Right lobe of liver (tissue), 6 donors: ENCODE data around the gene SFT2D1. TPM values are rescaled to one million over a fixed set of nuclear protein-coding genes. Genes with fewer than 3 reads are reported as not detected.
"Not testable (repeated sequence)": the region's sequence is repeated elsewhere in the genome, so short reads cannot be mapped to it uniquely, and the experiment has no call there.

Experiments used
- ATAC-seq, 4 donors: fragments of 200-7000 bp; cut with Tn5 transposase; one replicate each; pipeline ENCODE4 v1.9.1; 2020; ENCODE audit warnings: mild to moderate bottlenecking in 4 of 4, moderate library complexity in 4 of 4
- DNase-seq, 3 donors: peaks; one replicate each; pipeline ENCODE4 v3.0.0-alpha.2; 2020
- H3K27ac ChIP-seq, 3 donors: fragments of 200-600 bp; one replicate each; pipeline ENCODE4 v1.8.0; 2022
- H3K27me3 ChIP-seq, 2 donors: fragments of 200-600 bp; one replicate each; pipeline ENCODE4 v1.8.0; 2022
- H3K36me3 ChIP-seq, 4 donors: fragments of 200-600 bp; sonication (generic) in 1 of 4; one replicate each; pipeline versions ENCODE4 v1.5.1 to v1.8.0; 2017 to 2022; ENCODE audit warnings: control low read depth in 1 of 4
- H3K4me1 ChIP-seq, 4 donors: fragments of 200-600 bp; sonication (generic) in 1 of 4; one replicate each; pipeline versions ENCODE4 v1.5.1 to v1.8.0; 2017 to 2022; ENCODE audit warnings: control low read depth in 1 of 4
- H3K4me3 ChIP-seq, 3 donors: fragments of 200-600 bp; one replicate each; pipeline ENCODE4 v1.8.0; 2022
- H3K9me3 ChIP-seq, 4 donors: fragments of 200-600 bp; sonication (generic) in 1 of 4; one replicate each; pipeline versions ENCODE4 v1.5.1 to v1.8.0; 2017 to 2022; ENCODE audit warnings: control low read depth in 1 of 4
- POLR2A ChIP-seq: fragments of 450-650 bp; IDR thresholded peaks from one replicate; pipeline ENCODE4 v1.6.1; 2017; ENCODE audit warnings: antibody characterized with exemption, mild to moderate bottlenecking
- WGBS: methylation state at CpG from one replicate; pipeline ENCODE4 v1.1.6; 2018; ENCODE audit warnings: low coverage, low lambda C conversion rate; ENCODE audit not compliant: insufficient coverage; ENCODE audit errors: missing lambda C conversion rate; 5-methylcytosine and 5-hydroxymethylcytosine counted together
- intact Hi-C, 2 donors: fragments of 100-400 bp; cut with DNase I; formaldehyde crosslinking; loops; one replicate each; pipeline versions ENCODE4 v1.11.2 to v1.14.1; 2022
- long read RNA-seq: library from polyadenylated mRNA; unstranded; transcript quantifications from one replicate; pipeline ENCODE4 v2.0.0, GENCODE V29; 2019
- total RNA-seq, 6 experiments: library from RNA; depleted of rRNA in 2 of 6; stranded (reverse); fragments of >200 nt in 2 of 6; fragmentation: NEBNext Ultra II Directional in 3 of 6; extraction: Animal tissue kit (Norgen Biotek cat#: 25700) in 3 of 6; gene quantifications; one replicate each; pipeline versions ENCODE4 v1.1.0 to v1.2.4, GENCODE V29; 2016 to 2023
- TF ChIP-seq, protein P1 (sequence below), 4 donors: fragments of 200-600 bp in 3 of 4; fragments of 450-650 bp in 1 of 4; IDR thresholded peaks; one replicate each; pipeline versions ENCODE4 v1.5.1 to v1.8.0; 2016 to 2022; ENCODE audit warnings: antibody characterized with exemption in 4 of 4, mild to moderate bottlenecking in 2 of 4
- donor health status: DM: no; HTN: yes; CAD: no.
- donor health status: DM: no; HTN: no; CAD: no.
- donor health status: DM: no; HTN: no; CAD: no.
- donor health status: DM: no; HTN: yes; CAD: no.
- donor health status: DM: no; HTN: yes; CAD: no.

The SFT2D1 gene
- 10 to 100 TPM in 5 of 6 experiments, 1 to 10 TPM in 1; 6.7 to 14.0 (median 12.8) TPM for total RNA-seq
- long read RNA-seq, partial matches to known transcripts: 0 of 4 reads
- long read RNA-seq, other reads (novel, unspliced or antisense): 2 of 4 reads

DNA sequence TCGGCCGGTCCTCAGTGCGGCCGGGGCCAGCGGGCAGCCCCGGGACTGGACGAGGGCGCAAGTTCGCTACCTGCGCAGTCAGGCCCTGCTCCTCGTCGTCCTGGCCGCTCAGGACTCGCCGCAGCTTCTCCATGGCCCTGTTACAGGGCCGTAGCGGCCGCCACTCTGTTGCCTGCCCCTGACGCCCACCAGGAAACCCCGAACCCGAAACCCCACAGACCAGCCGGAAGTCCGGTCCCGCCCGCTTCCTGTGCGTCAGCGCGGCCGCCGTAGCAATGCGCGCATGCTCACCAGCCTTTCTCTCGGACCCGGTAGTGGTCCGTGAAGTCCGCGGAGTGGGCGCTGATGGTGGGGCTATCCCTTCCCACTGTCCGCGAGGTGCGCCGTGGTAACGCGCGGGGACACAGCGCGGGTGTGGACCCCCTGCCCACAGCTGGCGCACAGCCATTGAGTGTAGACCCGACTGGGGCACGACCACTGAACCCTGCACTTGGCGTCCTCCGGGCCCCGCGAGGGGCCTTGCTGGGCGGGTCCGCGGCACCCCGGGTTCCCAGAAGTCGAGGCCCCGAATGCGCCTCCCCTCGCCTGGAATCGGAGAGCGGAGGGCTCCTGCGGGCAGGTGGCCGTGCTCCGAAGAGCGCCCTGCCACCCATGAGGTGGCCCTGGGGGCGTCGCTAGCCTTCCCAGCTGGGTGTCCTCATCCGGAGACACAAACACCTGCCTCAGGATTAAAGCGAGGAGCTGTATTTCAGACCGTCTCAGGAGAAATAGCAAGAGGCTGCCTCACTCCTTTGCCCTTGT, at the start of gene SFT2D1:
SFT2D1 (minus strand) TSS at position 197 of the 801 bp plus-strand sequence; CDS start at position 133, 64 bp downstream.
- ATAC-seq (peak; percentile 95 to 98 (median 97)), DNase-seq (peak; percentile 89 to 92 (median 91))
- intact Hi-C loops: no loop called here
- 2% methylated on average over 16 of the region's 73 CpGs for WGBS
- no peaks in the 10 kb centered on the region for H3K9me3 ChIP-seq
- H3K36me3 ChIP-seq: no peaks in the 10 kb centered on the region
- H3K27me3 ChIP-seq: no peaks in the 10 kb centered on the region
- peak; percentile 95 for TF ChIP-seq POLR2A
- TF ChIP-seq, protein P1, sequence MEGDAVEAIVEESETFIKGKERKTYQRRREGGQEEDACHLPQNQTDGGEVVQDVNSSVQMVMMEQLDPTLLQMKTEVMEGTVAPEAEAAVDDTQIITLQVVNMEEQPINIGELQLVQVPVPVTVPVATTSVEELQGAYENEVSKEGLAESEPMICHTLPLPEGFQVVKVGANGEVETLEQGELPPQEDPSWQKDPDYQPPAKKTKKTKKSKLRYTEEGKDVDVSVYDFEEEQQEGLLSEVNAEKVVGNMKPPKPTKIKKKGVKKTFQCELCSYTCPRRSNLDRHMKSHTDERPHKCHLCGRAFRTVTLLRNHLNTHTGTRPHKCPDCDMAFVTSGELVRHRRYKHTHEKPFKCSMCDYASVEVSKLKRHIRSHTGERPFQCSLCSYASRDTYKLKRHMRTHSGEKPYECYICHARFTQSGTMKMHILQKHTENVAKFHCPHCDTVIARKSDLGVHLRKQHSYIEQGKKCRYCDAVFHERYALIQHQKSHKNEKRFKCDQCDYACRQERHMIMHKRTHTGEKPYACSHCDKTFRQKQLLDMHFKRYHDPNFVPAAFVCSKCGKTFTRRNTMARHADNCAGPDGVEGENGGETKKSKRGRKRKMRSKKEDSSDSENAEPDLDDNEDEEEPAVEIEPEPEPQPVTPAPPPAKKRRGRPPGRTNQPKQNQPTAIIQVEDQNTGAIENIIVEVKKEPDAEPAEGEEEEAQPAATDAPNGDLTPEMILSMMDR (IDR thresholded peaks at IDR 0.05): no peak
- H3K4me3 ChIP-seq: peak within 1 kb of the TSS; percentile 70 to 93 (median 81)
- peak within 1 kb of the TSS; percentile 89 to 96 (median 95) for H3K27ac ChIP-seq
- peaks cover 0 to 22% (median 5%) of the 10 kb centered on the region in 4 donors for H3K4me1 ChIP-seq

DNA sequence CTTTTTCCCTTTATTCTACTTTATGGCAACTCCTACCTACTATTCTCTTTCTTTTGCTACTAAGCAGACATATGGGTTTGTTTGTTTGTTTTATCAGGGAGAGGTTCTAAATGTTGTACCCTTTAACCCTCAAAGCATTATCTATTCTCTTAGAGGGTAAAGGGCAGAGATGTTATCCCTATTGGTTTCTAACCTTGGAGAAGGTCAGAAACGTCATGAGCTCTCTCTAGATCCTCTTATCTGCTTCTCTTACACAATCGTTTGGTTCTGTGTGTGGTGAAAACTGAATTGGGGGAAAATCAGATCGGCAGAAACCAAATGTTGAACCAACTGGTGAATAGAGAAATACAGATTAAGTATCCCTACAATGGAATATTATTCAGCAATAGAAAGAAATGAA, 46.8 kb upstream of the SFT2D1 start:
- Histone ChIP-seq H3K4me1 (peaks cover 0 to 63% (median 30%) of the 10 kb centered on the region in 4 donors), H3K4me3 (no peak overlapping the region), H3K9me3 (no peaks in the 10 kb centered on the region), H3K36me3 (no peaks in the 10 kb centered on the region), H3K27me3 (no peaks in the 10 kb centered on the region), H3K27ac (peak overlapping the region in 2 of 3 donors; percentile 73 to 87)
- intact Hi-C loops: no loop called here
- DNase-seq (no peak), ATAC-seq (peak; percentile 67 to 79 (median 75))
- 15% methylated on average over 3 of the region's 3 CpGs for WGBS
- no peak for TF ChIP-seq POLR2A
- TF ChIP-seq, protein P1 (IDR thresholded peaks at IDR 0.05): no peak

DNA sequence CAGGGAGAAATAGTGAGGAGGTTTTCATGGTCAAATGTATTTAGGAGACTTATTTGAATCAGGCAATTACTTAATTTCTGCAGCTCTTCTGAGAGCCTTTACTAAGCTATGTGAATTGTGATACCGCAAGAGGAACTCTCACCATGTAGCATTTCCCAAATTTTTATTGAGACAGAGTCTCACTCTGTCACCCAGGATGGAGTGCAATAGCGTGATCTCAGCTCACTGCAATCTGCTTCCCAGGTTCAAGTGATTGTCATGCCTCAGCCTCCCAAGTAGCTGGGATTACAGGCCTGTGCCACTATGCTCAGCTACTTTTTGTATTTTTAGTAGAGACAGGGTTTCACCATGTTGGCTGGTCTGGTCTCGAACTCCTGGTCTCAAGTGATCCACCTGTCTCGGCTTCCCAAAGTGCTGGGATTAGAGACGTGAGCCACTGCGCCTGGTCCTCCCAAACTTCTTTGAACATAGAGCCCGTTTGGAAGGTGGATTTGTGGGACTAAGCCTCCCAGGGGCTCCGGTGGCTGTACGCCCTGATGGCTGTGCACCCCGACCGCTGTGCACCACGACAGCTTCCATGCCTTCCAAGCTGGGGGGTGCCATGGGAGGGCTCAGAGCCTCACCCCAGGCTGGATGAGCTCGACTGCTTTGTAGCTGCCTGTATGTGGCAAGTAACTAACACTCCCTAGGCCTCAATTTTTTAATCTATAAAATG, 46.1 kb upstream of the SFT2D1 start:
- intact Hi-C loops: no loop called here
- 69% methylated on average over 4 of the region's 13 CpGs for WGBS
- no peak overlapping the region for H3K4me3 ChIP-seq
- no peaks in the 10 kb centered on the region for H3K27me3 ChIP-seq
- no peaks in the 10 kb centered on the region for H3K9me3 ChIP-seq
- TF ChIP-seq, protein P1 (IDR thresholded peaks at IDR 0.05): no peak
- no peak for TF ChIP-seq POLR2A
- H3K27ac ChIP-seq: peak overlapping the region in 2 of 3 donors; percentile 73 to 87
- H3K4me1 ChIP-seq: peaks cover 0 to 57% (median 28%) of the 10 kb centered on the region in 4 donors
- peak in 3 of 4 donors; percentile 1 to 29 (median 7) for ATAC-seq
- no peaks in the 10 kb centered on the region for H3K36me3 ChIP-seq
- DNase-seq: no peak

DNA sequence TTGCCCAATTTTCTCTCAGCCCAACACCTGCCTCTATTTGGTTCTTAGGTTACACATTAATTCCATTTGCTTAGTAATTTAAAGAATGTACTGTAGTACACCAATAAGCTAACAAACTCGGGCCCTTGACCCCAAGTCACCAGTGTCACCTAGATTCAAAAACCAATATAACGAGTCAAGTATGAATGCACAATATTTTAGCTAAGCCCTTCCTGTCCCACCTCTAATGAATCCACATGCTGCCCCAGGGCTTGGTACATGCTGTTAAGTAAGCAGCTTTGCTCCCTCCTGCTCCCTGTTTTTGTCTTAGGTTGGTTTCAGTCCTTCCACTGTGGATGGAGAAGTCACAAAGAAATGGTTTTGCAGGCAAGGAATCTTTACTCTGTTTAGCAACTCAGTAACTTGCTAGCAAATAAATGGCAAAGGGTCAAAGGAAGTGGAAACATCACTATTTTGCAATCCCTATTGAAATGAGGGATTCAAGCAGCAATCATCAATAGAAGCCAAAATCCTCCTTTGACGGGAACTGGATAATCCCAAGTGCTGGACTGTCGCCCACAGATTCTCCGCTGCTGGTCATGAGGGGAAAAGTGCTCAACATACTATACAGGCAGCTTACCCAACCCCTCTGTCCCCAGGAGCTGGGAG, 45.4 kb upstream of the SFT2D1 start:
- Histone ChIP-seq H3K4me1 (peaks cover 0 to 52% (median 26%) of the 10 kb centered on the region in 4 donors), H3K27me3 (no peaks in the 10 kb centered on the region), H3K9me3 (no peaks in the 10 kb centered on the region), H3K4me3 (peak overlapping the region in 1 of 3 donors; percentile 26), H3K36me3 (no peaks in the 10 kb centered on the region), H3K27ac (peak overlapping the region; percentile 12 to 87 (median 73))
- no peak for TF ChIP-seq POLR2A
- TF ChIP-seq, protein P1 (IDR thresholded peaks at IDR 0.05): no peak
- WGBS: 14% methylated on average over 5 of the region's 5 CpGs
- peak; percentile 70 to 86 (median 80) for DNase-seq
- intact Hi-C loops: no loop called here
- ATAC-seq: peak; percentile 52 to 75 (median 60)

DNA sequence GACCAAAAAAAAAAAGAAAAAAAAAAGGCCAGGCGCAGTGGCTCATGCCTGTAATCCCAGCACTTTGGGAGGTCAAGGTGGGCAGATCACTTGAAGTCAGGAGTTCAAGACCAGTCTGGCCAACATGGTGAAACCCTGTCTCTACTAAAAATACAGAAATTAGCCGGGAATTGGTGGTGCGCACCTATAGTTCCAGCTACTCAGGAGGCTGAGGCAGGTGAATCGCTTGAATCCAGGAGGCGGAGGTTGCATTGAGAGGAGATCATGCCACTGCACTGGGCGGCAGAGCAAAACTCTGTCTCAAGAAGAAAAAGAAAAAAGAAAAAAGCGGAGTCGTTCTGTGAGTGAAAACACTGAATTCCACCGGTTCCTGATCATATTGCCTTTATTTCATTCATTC, 44.8 kb upstream of the SFT2D1 start:
- ATAC-seq, H3K9me3 ChIP-seq, H3K36me3 ChIP-seq, intact Hi-C loops, DNase-seq, H3K27me3 ChIP-seq: not testable (repeated sequence)
- Histone ChIP-seq H3K4me3 (peak overlapping the region in 1 of 3 donors; percentile 26), H3K27ac (peak overlapping the region; percentile 12 to 87 (median 73)), H3K4me1 (peaks cover 0 to 52% (median 26%) of the 10 kb centered on the region in 4 donors)
- 51% methylated on average over 9 of the region's 9 CpGs for WGBS
